ENCODE results near the gene BABAM2.
"Not testable (repeated sequence)": the region's sequence is repeated elsewhere in the genome, so short reads cannot be mapped to it uniquely, and the experiment has no call there.

BABAM2 gene

GRCh38 chr2:27965841-27966240 is 75.3 kb downstream of the BABAM2 start:
- Histone ChIP-seq H3K9ac (no peak overlapping the region), H3K27me3 (no peaks in the 10 kb centered on the region), H3K9me3 (peaks cover 55% of the 10 kb centered on the region), H3K4me3 (no peak overlapping the region), H3K36me3 (peaks cover 36% of the 10 kb centered on the region), H3K27ac (no peak overlapping the region), H3K4me1 (peaks cover 3% of the 10 kb centered on the region), H4K20me1 (no peaks in the 10 kb centered on the region), H3K4me2 (no peak overlapping the region)
- no peak for TF ChIP-seq Cebpa-rat (IDR thresholded peaks at IDR 0.05)

GRCh38 chr2:27966466-27966865 is 75.9 kb downstream of the BABAM2 start:
- H3K9me3 ChIP-seq = peaks cover 55% of the 10 kb centered on the region
- H3K9ac ChIP-seq = no peak overlapping the region
- no peak overlapping the region for H3K27ac ChIP-seq

GRCh38 chr2:27967076-27967475 is 76.5 kb downstream of the BABAM2 start:
- H3K9ac ChIP-seq = no peak overlapping the region
- TF ChIP-seq Cebpa-rat (IDR thresholded peaks at IDR 0.05) = no peak
- peaks cover 55% of the 10 kb centered on the region for H3K9me3 ChIP-seq
- no peak overlapping the region for H3K4me3 ChIP-seq
- no peaks in the 10 kb centered on the region for H4K20me1 ChIP-seq
- peaks cover 36% of the 10 kb centered on the region for H3K36me3 ChIP-seq
- no peaks in the 10 kb centered on the region for H3K4me1 ChIP-seq
- no peak overlapping the region for H3K27ac ChIP-seq
- H3K4me2 ChIP-seq = no peak overlapping the region
- H3K27me3 ChIP-seq = no peaks in the 10 kb centered on the region

More at GRCh38 chr2:27966466-27966865, 75.9 kb downstream of the BABAM2 start:
- Histone ChIP-seq H3K36me3 (peaks cover 36% of the 10 kb centered on the region), H3K4me3 (no peak overlapping the region), H3K4me1 (no peaks in the 10 kb centered on the region), H4K20me1 (no peaks in the 10 kb centered on the region), H3K4me2 (no peak overlapping the region), H3K27me3 (no peaks in the 10 kb centered on the region)
- no peak for TF ChIP-seq Cebpa-rat (IDR thresholded peaks at IDR 0.05)

- not testable (repeated sequence) for H3K27ac ChIP-seq
These were observed 77.5 kb downstream of the BABAM2 start for GRCh38 chr2:27968045-27968444.

GRCh38 chr2:27968957-27969356 is 78.4 kb downstream of the BABAM2 start:
- H3K36me3 ChIP-seq = peaks cover 28% of the 10 kb centered on the region
- H3K27me3 ChIP-seq, H3K4me1 ChIP-seq, H3K9ac ChIP-seq, H4K20me1 ChIP-seq, H3K27ac ChIP-seq, H3K4me3 ChIP-seq, H3K4me2 ChIP-seq: not testable (repeated sequence)
- peaks cover 43% of the 10 kb centered on the region for H3K9me3 ChIP-seq

More at GRCh38 chr2:27968045-27968444, 77.5 kb downstream of the BABAM2 start:
- not testable (repeated sequence) for H4K20me1 ChIP-seq, H3K4me1 ChIP-seq, H3K9ac ChIP-seq, H3K27me3 ChIP-seq, H3K4me3 ChIP-seq, H3K4me2 ChIP-seq
- peaks cover 34% of the 10 kb centered on the region for H3K36me3 ChIP-seq
- H3K9me3 ChIP-seq = peaks cover 52% of the 10 kb centered on the region

- Histone ChIP-seq H4K20me1 (no peaks in the 10 kb centered on the region), H3K4me1 (no peaks in the 10 kb centered on the region), H3K4me3 (no peak overlapping the region), H3K27me3 (no peaks in the 10 kb centered on the region), H3K27ac (no peak overlapping the region), H3K9ac (no peak overlapping the region), H3K9me3 (peaks cover 26% of the 10 kb centered on the region), H3K36me3 (peaks cover 22% of the 10 kb centered on the region), H3K4me2 (no peak overlapping the region)
- TF ChIP-seq Cebpa-rat (IDR thresholded peaks at IDR 0.05) = no peak
These were observed 81.8 kb downstream of the BABAM2 start for GRCh38 chr2:27972311-27972710.

- H3K4me2 ChIP-seq = no peak overlapping the region
- H3K36me3 ChIP-seq = peaks cover 9% of the 10 kb centered on the region
- no peak overlapping the region for H3K27ac ChIP-seq
- H3K9me3 ChIP-seq = peaks cover 19% of the 10 kb centered on the region
- no peaks in the 10 kb centered on the region for H3K27me3 ChIP-seq
- no peak for TF ChIP-seq Cebpa-rat (IDR thresholded peaks at IDR 0.05)
- H3K4me3 ChIP-seq = no peak overlapping the region
- H3K9ac ChIP-seq = no peak overlapping the region
- H4K20me1 ChIP-seq = no peaks in the 10 kb centered on the region
- H3K4me1 ChIP-seq = no peaks in the 10 kb centered on the region
These were observed 83.1 kb downstream of the BABAM2 start for GRCh38 chr2:27973592-27973991.

- no peak for TF ChIP-seq Cebpa-rat (IDR thresholded peaks at IDR 0.05)
- Histone ChIP-seq H3K27ac (no peak overlapping the region), H3K4me2 (no peak overlapping the region), H3K36me3 (no peaks in the 10 kb centered on the region), H3K27me3 (no peaks in the 10 kb centered on the region), H3K4me3 (no peak overlapping the region), H4K20me1 (no peaks in the 10 kb centered on the region; the same call in 1 of the 2 replicates), H3K9ac (no peak overlapping the region), H3K4me1 (0 out of 2 replicates have a peak, but pooled peaks cover 5% of the 10 kb centered on the region), H3K9me3 (peaks cover 8% of the 10 kb centered on the region; the same call in 1 of the 2 replicates)
These were observed 85.8 kb downstream of the BABAM2 start for GRCh38 chr2:27976308-27976707.

GRCh38 chr2:27977731-27978312 is 87.3 kb downstream of the BABAM2 start:
- no peak for TF ChIP-seq Cebpa-rat (IDR thresholded peaks at IDR 0.05)
- H3K4me2 ChIP-seq = no peak overlapping the region
- H3K4me3 ChIP-seq = no peak overlapping the region

GRCh38 chr2:27978761-27979160 is 88.2 kb downstream of the BABAM2 start:
- H3K9me3 ChIP-seq = peaks cover 17% of the 10 kb centered on the region; the same call in 1 of the 2 replicates
- not testable (repeated sequence) for H4K20me1 ChIP-seq, H3K36me3 ChIP-seq, H3K27ac ChIP-seq, H3K27me3 ChIP-seq, H3K9ac ChIP-seq, H3K4me3 ChIP-seq, H3K4me2 ChIP-seq, H3K4me1 ChIP-seq

More at GRCh38 chr2:27977731-27978312, 87.3 kb downstream of the BABAM2 start:
- Histone ChIP-seq H3K4me1 (0 out of 2 replicates have a peak, but pooled peaks cover 5% of the 10 kb centered on the region), H4K20me1 (no peaks in the 10 kb centered on the region; the same call in 1 of the 2 replicates), H3K27ac (no peak overlapping the region), H3K9ac (no peak overlapping the region), H3K27me3 (no peaks in the 10 kb centered on the region), H3K36me3 (no peaks in the 10 kb centered on the region), H3K9me3 (peaks cover 10% of the 10 kb centered on the region; the same call in 1 of the 2 replicates)

- H3K9ac ChIP-seq = no peak overlapping the region
- H3K36me3 ChIP-seq = no peaks in the 10 kb centered on the region
- no peak overlapping the region for H3K4me3 ChIP-seq
- TF ChIP-seq Cebpa-rat (IDR thresholded peaks at IDR 0.05) = no peak
- no peak overlapping the region for H3K4me2 ChIP-seq
- H3K27ac ChIP-seq = no peak overlapping the region
- no peaks in the 10 kb centered on the region for H3K27me3 ChIP-seq
- H3K4me1 ChIP-seq = 0 out of 2 replicates have a peak, but pooled peaks cover 5% of the 10 kb centered on the region
- peaks cover 17% of the 10 kb centered on the region; the same call in 1 of the 2 replicates for H3K9me3 ChIP-seq
- H4K20me1 ChIP-seq = no peaks in the 10 kb centered on the region; the same call in 1 of the 2 replicates
These were observed 89.7 kb downstream of the BABAM2 start for GRCh38 chr2:27980242-27980641.
